Cardiac muscle cell (in vitro differentiated cells and primary cell): ENCODE results near the gene DDX11. TPM values are rescaled to one million over a fixed set of nuclear protein-coding genes. Genes with fewer than 3 reads are reported as not detected.
A peak's percentile ranks its signal among the peaks of the same experiment; 100 is the strongest.
"Not testable (repeated sequence)": the region's sequence is repeated elsewhere in the genome, so short reads cannot be mapped to it uniquely, and the experiment has no call there.

ENCODE experiments used
- DNase-seq, 2 donors: peaks; one replicate each; pipeline versions ENCODE4 v3.0.0 to v3.0.0-alpha.2; 2010 to 2017; ENCODE audit warnings: low read depth in 1 of 2, low spot score in 1 of 2
- H3K27ac ChIP-seq: fragments of 200-600 bp; sonication (generic); 2 replicates; pipeline ENCODE4 v1.5.1; 2016
- H3K27me3 ChIP-seq: fragments of 200-600 bp; sonication (generic); 2 replicates; pipeline ENCODE4 v1.6.0; 2016; ENCODE audit warnings: control low read depth
- H3K36me3 ChIP-seq: fragments of 200-600 bp; sonication (generic); 2 replicates; pipeline ENCODE4 v1.5.1; 2016; ENCODE audit warnings: control low read depth
- H3K4me1 ChIP-seq: fragments of 200-600 bp; sonication (generic); 2 replicates; pipeline ENCODE4 v1.8.1; 2017; ENCODE audit warnings: low read depth, mild to moderate bottlenecking, mixed run types
- H3K4me3 ChIP-seq: fragments of 200-600 bp; sonication (generic); 2 replicates; pipeline ENCODE4 v1.5.1; 2016; ENCODE audit warnings: mild to moderate bottlenecking
- H3K9me3 ChIP-seq: fragments of 200-600 bp; sonication (generic); 2 replicates; pipeline ENCODE4 v1.5.1; 2017; ENCODE audit warnings: low read depth, mild to moderate bottlenecking, control low read depth
- polyA plus RNA-seq: library from polyadenylated mRNA; unstranded; fragments of >200 nt; fragmentation: Nextera tagmentation; extraction: Ambion mirVana; gene quantifications from 2 replicates; pipeline ENCODE4 v1.2.1, GENCODE V29; 2016
- total RNA-seq: library from RNA; depleted of rRNA; stranded (reverse); fragments of >200 nt; gene quantifications from 2 replicates; pipeline ENCODE4 v1.2.3, GENCODE V29; 2016
- TF ChIP-seq, protein P1 (sequence below): IDR thresholded peaks from 2 replicates; pipeline ENCODE4 v1.5.1; 2012; ENCODE audit warnings: low read depth, mild to moderate bottlenecking, low read length

The DDX11 gene
- total and polyA plus RNA-seq, 2 experiments from 2014 or later: 41.8 to 46.0 TPM

DNA sequence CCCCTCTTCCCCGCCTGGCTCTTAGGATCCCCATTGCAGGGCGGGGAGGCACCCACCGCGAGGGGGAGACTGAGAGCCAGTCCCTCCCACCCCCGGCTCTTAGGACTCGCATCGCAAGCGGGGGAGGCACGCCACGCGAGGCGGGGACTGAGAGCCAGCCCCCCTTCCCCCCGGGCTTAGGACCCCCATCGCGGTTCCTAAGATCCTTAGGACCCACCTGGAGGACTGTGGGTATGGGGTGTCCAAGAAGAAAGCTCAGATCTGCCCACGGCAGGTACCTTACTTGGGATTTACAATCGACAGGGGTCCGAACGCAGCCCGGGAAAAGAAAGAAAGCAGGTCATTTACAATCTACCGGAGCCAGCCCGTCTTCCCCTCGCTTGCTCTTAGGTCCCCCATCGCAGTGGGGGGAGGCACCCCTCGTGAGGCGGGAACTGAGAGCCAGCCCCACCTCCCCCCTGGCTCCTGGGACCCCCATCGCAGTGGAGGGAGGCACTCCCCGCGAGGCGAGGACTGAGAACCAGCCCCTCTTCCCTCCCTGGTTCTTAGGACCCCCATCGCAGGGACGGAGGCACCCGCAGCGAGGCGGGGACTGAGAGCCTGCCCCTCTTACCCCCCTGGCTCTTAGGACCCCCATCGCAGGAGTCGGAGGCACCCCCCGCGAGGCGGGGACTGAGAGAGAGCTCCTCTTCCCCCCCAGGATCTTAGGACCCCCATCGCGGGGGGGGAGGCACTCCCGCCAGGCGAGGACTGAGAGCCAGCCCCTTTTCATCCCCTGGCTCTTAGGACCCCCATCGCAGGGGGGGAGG lies 43.7 kb downstream of the DDX11 start:
- Histone ChIP-seq H3K27ac (no peak overlapping the region), H3K36me3 (no peaks in the 10 kb centered on the region), H3K4me1 (no peaks in the 10 kb centered on the region), H3K27me3 (peaks cover 42% of the 10 kb centered on the region), H3K4me3 (peak overlapping the region; percentile 30), H3K9me3 (no peaks in the 10 kb centered on the region)
- TF ChIP-seq, protein P1, sequence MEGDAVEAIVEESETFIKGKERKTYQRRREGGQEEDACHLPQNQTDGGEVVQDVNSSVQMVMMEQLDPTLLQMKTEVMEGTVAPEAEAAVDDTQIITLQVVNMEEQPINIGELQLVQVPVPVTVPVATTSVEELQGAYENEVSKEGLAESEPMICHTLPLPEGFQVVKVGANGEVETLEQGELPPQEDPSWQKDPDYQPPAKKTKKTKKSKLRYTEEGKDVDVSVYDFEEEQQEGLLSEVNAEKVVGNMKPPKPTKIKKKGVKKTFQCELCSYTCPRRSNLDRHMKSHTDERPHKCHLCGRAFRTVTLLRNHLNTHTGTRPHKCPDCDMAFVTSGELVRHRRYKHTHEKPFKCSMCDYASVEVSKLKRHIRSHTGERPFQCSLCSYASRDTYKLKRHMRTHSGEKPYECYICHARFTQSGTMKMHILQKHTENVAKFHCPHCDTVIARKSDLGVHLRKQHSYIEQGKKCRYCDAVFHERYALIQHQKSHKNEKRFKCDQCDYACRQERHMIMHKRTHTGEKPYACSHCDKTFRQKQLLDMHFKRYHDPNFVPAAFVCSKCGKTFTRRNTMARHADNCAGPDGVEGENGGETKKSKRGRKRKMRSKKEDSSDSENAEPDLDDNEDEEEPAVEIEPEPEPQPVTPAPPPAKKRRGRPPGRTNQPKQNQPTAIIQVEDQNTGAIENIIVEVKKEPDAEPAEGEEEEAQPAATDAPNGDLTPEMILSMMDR: peak; percentile 68
- DNase-seq: peak; percentile 40 to 74

DNA sequence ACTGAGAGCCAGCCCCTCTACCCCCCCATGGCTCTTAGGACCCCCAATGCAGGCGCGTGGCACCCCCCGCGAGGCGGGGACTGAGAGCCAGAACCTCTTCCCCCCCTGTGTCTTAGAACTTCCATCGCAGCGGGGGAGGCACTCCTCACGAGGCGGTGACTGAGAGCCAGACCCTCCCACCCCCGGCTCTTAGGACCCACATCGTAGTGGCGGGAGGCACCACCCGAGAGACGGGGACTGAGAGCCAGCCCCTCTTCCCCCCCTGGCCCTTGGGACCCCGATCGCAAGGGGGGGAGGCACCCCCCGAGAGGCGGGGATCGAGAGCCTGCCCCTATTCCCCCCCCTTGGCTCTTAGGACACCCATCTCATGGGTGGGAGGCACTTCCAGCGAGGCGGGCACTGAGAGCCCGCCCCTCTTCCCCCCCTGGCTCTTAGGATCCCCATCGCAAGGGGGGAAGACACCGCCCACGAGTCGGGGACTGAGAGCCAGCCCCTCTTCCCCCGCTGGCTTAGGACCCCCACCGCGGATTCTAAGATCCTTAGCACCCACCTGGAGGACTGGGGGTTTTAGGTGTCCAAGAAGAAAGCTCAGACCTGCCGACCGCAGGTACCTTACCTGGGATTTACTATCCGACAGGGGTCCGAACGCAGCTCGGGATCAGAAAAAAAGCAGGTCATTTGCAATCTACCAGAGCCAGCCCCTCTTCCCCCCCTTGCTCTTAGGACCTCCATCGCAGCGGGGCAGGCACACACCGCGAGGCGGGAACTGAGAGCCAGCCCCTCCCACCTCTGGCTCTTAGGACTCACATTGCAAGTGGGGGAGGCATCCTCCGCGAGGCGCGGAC lies 44.9 kb downstream of the DDX11 start:
- TF ChIP-seq, protein P1: no peak
- peaks cover 42% of the 10 kb centered on the region for H3K27me3 ChIP-seq
- H3K4me3 ChIP-seq: peak overlapping the region; percentile 30
- no peaks in the 10 kb centered on the region for H3K36me3 ChIP-seq
- no peaks in the 10 kb centered on the region for H3K4me1 ChIP-seq
- H3K9me3 ChIP-seq: no peaks in the 10 kb centered on the region
- H3K27ac ChIP-seq: no peak overlapping the region
- peak; percentile 25 to 69 for DNase-seq

DNA sequence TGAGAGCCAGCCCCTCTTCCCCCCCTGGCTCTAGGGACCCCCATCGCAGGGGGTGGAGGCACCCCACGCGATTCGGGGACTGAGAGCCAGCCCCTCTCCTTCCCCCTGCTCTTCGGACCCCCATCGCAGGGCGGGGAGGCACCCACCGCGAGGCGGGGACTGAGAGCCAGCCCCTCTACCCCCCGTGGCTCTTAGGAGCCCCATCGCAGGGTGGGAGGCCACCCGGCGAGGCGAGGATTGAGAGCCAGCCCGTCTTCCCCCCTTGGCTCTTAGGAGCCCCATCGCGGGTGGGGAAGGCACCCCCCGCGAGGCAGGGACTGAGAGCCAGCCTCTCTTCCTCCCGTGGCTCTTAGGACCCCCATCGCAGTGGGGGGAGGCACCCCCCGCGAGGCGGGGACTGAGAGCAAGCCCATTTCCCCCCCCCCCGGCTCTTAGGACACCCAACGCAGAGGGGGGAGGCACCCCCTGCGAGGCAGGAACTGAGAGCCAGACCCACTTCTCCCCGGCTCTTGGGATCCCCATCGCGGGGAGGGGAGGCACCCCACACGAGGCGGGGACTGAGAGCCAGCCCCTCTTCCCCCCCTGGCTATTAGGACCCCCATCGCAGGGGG lies 45.6 kb downstream of the DDX11 start:
- TF ChIP-seq, protein P1: no peak
- DNase-seq: no peak
- peak overlapping the region; percentile 30 for H3K4me3 ChIP-seq

DNA sequence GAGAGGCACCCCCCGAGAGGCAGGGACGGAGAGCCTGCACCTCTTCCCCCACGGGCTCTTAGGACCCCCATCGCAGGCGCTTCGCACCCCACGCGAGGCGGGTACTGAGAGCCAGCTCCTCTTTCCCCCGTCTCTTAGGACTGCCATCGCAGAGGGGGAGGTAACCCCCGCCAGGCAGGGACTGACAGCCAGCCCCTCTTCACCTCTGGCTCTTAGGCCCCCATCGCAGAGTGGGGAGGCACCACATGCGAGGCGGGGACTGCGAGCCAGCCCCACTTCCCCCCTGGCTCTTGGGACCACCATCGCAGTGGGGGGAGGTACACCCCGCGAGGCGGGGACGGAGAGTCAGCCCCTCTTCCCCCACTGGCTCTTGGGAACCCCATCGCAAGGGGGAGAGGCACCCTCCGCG lies 46.1 kb downstream of the DDX11 start:
- no peak overlapping the region for H3K4me3 ChIP-seq
- no peaks in the 10 kb centered on the region for H3K9me3 ChIP-seq
- no peak for DNase-seq
- no peaks in the 10 kb centered on the region for H3K4me1 ChIP-seq
- H3K27ac ChIP-seq: no peak overlapping the region
- TF ChIP-seq, protein P1: no peak
- H3K27me3 ChIP-seq: peaks cover 42% of the 10 kb centered on the region
- H3K36me3 ChIP-seq: no peaks in the 10 kb centered on the region

More for the DNA sequence above, 45.6 kb downstream of the DDX11 start:
- Histone ChIP-seq H3K27ac (no peak overlapping the region), H3K9me3 (no peaks in the 10 kb centered on the region), H3K27me3 (peaks cover 42% of the 10 kb centered on the region), H3K4me1 (no peaks in the 10 kb centered on the region), H3K36me3 (no peaks in the 10 kb centered on the region)

DNA sequence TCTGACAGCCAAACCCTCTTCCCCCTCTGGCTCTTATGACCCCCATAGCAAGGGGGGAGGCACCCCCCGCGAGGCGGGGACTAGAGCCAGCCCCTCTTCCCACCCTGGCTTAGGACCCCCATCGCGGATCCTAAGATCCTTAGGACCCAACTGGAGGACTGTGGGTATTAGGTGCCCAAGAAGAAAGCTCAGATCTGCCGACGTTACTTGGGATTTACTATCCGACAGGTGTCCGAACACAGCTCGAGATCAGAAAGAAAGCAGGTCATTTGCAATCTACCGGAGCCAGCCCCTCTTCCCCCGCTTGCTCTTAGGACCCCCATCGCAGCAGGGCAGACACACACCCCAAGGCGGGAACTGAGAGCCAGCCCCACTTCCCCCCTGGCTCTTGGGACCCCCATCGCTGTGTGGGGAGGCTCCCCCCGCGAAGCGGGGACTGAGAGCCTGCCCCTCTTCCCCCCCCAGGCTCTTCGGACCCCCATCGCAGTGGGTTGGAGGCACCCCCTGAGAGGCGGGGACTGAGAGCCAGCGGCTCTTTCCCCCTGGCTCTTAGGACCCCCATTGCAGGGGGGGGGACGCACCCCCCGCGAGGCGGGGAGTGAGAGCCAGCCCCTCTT lies 46.8 kb downstream of the DDX11 start:
- TF ChIP-seq, protein P1: no peak
- no peak overlapping the region for H3K27ac ChIP-seq
- H3K9me3 ChIP-seq: no peaks in the 10 kb centered on the region
- peaks cover 42% of the 10 kb centered on the region for H3K27me3 ChIP-seq
- no peak for DNase-seq
- no peak overlapping the region for H3K4me3 ChIP-seq
- H3K36me3 ChIP-seq: no peaks in the 10 kb centered on the region
- H3K4me1 ChIP-seq: no peaks in the 10 kb centered on the region

DNA sequence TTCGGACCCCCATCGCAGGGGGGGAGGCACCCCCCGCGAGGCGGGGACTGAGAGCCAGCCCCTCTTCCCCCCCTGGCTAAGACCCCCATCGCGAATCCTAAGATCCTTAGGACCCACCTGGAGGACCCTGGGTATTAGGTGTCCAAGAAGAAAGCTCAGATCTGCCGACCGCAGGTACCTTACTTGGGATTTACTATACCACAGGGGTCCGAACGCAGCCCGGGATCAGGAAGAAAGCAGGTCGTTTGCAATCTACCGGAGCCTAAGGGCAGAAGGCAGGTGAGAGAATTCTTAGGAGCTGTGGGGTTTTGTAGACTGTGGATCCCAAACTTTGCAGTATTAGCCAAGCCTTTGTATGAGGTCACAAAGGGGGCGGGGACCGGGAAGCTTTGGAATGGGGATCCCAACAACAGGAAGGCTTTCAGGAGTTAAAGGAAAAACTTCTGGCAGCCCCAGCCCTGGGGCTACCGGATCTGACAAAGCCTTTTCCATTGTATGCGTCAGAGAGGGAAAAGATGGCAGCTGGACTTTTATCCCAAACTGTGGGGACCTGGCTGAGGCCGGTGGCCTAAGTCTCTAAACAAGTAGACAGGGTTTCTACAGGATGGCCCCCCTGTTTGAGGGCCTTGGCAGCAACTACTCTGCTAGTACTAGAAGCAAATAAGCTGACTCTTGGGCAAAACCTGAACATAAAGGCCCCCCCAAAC lies 47.5 kb downstream of the DDX11 start:
- H3K27me3 ChIP-seq: peaks cover 42% of the 10 kb centered on the region
- DNase-seq: not testable (repeated sequence)

More for the DNA sequence above, 47.5 kb downstream of the DDX11 start:
- H3K27ac ChIP-seq, H3K9me3 ChIP-seq, H3K4me3 ChIP-seq, H3K36me3 ChIP-seq, H3K4me1 ChIP-seq: not testable (repeated sequence)
